Measurements from ENCODE around the gene POU2AF1.
"Not testable (repeated sequence)": the region's sequence is repeated elsewhere in the genome, so short reads cannot be mapped to it uniquely, and the experiment has no call there.

Gene POU2AF1

DNA sequence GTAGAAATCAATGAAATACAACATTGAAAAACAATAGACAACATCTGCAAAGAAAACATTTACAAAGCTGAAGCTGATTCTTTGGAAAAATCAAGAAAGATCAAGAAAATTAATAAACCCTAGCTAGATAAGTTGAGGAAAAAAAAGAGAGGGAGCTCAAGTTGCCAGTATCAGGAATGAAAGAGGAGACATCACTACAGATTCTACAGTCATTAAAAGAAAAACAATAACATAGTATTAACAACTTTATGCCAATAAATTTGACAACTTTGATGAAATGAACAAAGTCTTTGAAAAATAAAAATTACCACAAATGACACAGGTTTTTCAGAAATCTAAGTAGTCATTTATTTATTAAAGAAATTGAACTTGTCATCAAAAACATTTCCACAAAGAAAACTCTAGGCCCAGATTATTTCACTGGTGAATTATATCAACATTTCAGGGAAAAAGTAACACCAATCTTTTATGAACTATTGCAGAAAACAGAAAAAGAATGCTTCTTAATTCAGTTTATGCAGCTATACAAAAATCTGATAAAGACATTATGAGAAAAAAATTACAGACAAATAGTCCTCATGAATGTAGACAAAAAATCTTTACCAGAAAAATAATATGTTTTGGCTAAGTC, 39.2 kb downstream of the POU2AF1 start:
- DNase-seq: no peak

DNA sequence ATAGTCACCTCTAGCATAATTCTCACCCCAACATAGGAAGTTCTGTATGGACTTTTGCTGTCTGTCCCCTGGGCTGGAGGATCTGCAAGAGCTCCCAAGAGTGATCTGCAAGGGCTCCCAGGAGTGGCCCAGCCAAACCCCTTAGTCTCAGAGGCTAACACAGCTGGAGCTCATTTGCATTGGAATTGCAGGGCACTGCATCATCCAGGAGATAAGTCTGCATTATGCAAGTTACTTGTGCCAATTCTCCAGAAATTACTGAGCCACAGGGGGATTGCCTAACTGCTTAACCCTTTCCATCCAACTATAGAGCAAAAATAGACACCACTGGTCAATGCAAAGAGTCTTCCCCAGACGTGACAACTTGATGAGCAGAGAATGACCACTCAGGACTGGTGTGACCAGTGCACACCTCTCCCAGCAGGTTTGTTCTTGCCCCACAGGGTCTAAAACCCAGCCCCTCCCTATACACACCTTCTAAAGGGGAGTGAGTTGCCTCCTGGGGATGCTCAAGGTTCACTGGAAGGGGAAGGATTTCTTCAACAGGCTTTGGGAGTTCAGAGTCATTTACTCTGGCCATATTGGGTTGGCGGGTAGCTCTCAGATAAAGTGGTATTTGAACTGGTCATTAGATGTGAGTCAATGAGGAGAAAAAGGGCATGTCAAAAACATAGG, 42.4 kb downstream of the POU2AF1 start:
- no peak for DNase-seq

DNA sequence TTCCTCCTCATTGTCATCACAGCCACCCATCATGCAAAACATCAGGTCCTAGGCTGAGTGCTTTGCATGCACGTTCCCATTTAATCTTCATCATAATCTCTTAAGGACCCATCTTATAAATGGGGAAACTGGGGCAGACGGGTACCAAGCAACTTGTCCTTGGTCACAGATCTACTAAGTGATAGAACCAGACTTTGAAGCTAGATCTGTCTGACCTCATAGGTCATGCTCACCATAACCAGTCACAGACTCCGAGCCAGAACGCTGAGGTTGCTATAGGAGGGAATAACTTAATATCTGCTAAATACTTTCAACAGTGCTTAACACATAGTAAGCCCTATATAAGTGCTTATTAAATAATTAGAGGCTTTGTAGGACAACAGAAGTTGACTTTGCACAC, 43.0 kb downstream of the POU2AF1 start:
- DNase-seq: no peak

GRCh38 chr11:111335549-111335948, 43.5 kb downstream of the POU2AF1 start:
- DNase-seq: no peak

- no peak for DNase-seq
Observed at GRCh38 chr11:111334532-111335502, 44.3 kb downstream of the POU2AF1 start.

DNA sequence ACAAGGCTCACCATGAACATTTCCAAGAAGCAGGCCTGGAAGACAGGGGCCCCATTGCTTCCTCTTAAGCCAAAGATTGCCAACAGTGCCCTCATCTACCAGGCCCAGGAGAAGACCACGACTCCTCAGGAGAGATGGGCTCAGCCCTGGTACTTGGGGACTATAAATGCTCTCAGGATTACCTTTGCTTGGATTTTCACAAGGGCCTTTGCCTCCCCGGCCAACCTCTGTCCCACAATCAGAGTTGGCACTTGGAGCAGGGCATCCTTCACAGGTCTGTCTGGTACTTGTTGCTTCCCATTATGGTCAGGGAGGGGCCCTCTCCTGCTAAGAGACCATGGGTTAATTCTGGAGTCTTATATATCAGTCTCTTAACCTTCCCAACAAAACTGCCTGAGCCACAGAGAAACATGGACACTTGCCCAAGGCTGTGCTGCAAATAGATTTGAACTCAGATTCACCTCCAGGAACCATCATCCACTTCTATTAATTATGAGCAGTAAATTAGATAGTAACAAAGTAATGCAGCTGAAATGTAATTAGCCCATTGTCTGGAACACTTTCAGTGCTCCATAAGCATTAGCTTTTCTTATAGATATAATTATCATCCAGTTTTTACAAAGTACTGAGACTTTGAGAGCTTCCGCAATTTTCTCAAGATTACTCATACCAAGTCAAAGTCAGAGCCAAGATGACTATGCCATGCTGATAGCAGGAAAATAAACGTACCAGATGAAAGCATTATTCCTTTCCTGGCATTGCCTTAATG, 47.2 kb downstream of the POU2AF1 start:
- DNase-seq: no peak

DNA sequence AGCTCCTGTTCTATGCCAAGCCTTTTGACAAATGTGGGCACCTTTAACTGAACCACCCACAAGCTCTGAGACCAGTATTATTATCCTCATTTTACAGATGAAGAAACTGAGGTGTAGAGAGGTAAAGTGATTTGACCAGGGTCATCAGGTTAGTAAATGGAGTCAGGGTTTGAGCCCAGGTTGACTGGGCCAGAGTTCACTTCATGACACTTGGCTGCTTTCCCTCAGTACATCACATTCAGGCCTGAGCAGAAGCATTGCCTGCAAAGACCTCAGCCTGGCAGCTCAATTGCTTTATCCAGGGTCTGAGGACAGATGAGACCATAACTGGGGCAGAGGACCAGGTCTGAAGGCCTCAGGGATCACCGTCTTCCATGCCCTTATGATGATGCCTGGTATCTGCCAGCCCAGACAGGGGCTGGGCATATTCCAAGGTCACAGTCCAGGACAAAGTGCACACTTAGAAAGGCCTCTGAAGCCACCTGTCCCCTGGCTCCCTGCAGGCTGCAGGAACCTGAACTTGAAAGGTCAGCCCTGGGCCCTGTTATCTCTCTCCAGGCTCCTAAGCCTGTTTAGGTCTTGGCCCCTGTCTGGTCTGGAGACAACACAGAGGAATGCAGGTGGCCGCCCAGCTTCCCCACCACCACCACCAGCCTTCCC, 48.7 kb downstream of the POU2AF1 start:
- no peak for DNase-seq

GRCh38 chr11:111329306-111330204, 49.5 kb downstream of the POU2AF1 start:
- DNase-seq: no peak

GRCh38 chr11:111327908-111328624, 51.0 kb downstream of the POU2AF1 start:
- no peak for DNase-seq

DNA sequence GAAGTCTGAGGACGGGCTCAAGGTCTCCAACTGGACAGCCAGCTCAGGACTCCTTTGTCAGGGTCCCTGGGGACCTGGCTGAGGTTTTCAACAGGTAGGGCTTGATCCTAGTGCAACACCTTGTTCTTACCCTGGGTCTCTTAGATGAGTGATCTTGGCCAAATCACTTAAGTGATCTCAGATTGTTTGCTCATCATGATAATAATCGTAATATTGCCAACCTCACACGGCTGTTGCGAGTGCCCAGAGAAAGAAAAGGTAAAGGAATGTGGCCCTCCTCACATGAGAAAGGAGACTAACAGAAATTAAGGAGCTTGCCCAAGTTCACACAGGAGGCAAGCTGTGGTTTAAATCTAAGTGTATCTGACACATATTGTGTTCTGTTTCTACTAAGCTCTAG, 52.3 kb downstream of the POU2AF1 start:
- DNase-seq: no peak

DNA sequence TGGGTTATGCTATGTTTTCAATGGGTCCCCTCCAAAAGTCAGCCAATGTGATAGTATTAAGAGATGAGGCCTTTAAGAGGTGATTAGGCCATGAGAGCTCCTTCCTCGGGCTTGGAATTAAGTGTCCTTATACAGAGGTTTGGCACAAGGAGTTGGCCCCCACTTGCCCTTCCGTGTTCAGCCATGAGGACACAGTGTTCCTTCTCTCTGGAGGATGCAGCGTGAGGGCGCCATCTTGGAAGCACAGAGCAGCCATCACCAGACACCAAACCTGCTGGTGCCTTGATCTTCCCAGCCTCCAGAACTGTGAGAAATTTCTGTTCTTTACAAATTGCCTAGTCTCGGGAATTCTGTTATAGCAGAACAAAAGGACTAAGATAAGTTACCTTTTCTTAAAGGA, 53.8 kb downstream of the POU2AF1 start:
- no peak for DNase-seq

DNA sequence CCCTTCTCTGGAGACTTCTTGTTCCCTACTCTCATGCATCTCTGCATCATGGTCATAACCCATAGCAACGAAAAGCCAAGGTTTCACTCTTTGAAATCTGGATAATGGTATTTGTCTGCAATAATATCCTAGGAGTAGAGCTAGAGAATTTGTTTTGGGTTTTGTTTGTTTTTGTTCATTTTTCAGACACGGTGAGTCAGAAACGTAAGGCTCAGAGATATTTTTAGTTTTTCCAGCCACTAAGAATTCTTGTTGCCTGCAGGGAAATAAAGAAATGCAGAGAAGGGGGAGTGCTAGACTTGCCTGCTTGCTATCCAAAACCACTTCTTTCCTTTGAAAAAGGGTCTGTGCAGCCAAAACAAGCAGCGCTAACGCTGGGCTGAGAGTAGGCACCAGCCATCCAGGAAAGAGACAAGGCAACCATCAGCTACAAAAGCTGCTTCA, 54.8 kb downstream of the POU2AF1 start:
- no peak for DNase-seq

DNA sequence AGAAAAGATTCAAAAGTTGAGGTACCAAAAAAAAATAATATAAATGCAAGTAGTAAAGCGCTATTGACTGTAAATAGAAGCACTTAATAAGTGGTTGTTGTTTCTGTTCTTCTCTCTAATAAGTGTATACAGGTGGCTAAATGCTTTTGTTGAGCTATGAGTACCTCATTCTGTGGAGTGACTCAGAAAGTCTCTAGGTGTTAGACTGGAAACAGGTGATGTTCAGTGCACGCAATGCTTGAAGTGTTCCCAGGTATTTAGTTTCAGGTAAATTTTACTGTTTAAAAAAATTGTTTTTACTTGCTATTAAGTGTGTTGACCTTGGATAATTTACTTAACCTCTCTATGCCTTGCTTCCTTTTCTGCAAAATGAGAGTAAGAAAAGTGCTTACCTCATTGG, 56.5 kb downstream of the POU2AF1 start:
- DNase-seq: no peak

GRCh38 chr11:111320728-111321568, 58.1 kb downstream of the POU2AF1 start:
- no peak for DNase-seq

- not testable (repeated sequence) for DNase-seq
Observed at GRCh38 chr11:111320199-111320598, 58.9 kb downstream of the POU2AF1 start.

- no peak for DNase-seq
Observed at GRCh38 chr11:111319296-111319695, 59.8 kb downstream of the POU2AF1 start.

- no peak for DNase-seq
Observed at GRCh38 chr11:111312076-111312475, 67.0 kb downstream of the POU2AF1 start.

- DNase-seq: no peak
Observed at GRCh38 chr11:111310723-111311122, 68.4 kb downstream of the POU2AF1 start.

GRCh38 chr11:111310088-111310487, 69.0 kb downstream of the POU2AF1 start:
- DNase-seq: no peak

Data from left hindlimb (tissue), 1 donor.